Measurements from ENCODE around the gene ZNF219. TPM values are rescaled to one million over a fixed set of nuclear protein-coding genes. Genes with fewer than 3 reads are reported as not detected.

Gene ZNF219
- total and polyA plus RNA-seq, 2 of the 13 experiments (the other 11 are each of a cell fraction or from before 2014, with no cell fraction given) = 34.5 to 36.6 TPM

DNA sequence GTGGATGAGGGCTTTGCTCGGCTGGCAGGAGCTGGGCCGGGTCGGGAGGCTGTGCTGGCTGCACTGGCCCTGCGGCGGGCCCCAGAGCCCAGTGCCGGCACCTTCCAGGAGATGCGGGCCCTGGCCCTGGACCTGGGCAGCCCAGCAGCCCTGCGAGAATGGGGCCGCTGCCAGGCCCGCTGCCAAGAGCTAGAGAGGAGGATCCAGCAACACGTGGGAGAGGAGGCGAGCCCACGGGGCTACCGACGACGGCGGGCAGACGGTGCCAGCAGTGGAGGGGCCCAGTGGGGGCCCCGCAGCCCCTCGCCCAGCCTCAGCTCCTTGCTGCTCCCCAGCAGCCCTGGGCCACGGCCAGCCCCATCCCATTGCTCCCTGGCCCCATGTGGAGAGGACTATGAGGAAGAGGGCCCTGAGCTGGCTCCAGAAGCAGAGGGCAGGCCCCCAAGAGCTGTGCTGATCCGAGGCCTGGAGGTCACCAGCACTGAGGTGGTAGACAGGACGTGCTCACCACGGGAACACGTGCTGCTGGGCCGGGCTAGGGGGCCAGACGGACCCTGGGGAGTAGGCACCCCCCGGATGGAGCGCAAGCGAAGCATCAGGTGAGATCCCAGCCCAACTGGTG lies 16.8 kb downstream of the ZNF219 start:
- H3K79me2 ChIP-seq (ENCODE audit: insufficient read depth, low read length) = no peaks in the 10 kb centered on the region
- TF ChIP-seq RBM22 (optimal IDR thresholded peaks at IDR 0.05; ENCODE audit: low read length) = no peak
- TF ChIP-seq ZSCAN29 (CRISPR knock-in tag; conservative IDR thresholded peaks at IDR 0.05) = no peak
- TF ChIP-seq AGO1 (IDR thresholded peaks at IDR 0.05; ENCODE audit: low read depth, low read length, poor library complexity, severe bottlenecking) = no peak
- no peak for TF ChIP-seq ZNF780A (CRISPR knock-in tag; IDR thresholded peaks at IDR 0.05)
- TF ChIP-seq ZNF687 (CRISPR knock-in tag; IDR thresholded peaks at IDR 0.05) = 0 out of 2 replicates have a peak, but pooled peaks have one; percentile 20
- peak; percentile 65 for TF ChIP-seq RBFOX2 (IDR thresholded peaks at IDR 0.05; ENCODE audit: low read depth, low read length)
- TF ChIP-seq, protein P1, sequence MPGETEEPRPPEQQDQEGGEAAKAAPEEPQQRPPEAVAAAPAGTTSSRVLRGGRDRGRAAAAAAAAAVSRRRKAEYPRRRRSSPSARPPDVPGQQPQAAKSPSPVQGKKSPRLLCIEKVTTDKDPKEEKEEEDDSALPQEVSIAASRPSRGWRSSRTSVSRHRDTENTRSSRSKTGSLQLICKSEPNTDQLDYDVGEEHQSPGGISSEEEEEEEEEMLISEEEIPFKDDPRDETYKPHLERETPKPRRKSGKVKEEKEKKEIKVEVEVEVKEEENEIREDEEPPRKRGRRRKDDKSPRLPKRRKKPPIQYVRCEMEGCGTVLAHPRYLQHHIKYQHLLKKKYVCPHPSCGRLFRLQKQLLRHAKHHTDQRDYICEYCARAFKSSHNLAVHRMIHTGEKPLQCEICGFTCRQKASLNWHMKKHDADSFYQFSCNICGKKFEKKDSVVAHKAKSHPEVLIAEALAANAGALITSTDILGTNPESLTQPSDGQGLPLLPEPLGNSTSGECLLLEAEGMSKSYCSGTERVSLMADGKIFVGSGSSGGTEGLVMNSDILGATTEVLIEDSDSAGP (CRISPR knock-in tag; IDR thresholded peaks at IDR 0.05; ENCODE audit: borderline replicate concordance) = peak; percentile 34; the same call in 1 of the 2 replicates
- TF ChIP-seq KAT2B (IDR thresholded peaks at IDR 0.05; ENCODE audit: borderline replicate concordance, low read depth, low read length) = no peak
- TF ChIP-seq CHCHD3 (CRISPR knock-in tag; IDR thresholded peaks at IDR 0.05) = no peak
- peak; percentile 91 for TF ChIP-seq AGO2 (optimal IDR thresholded peaks at IDR 0.05; ENCODE audit: low read depth, low read length)
- peak in 1 of 2 experiments; percentile 7; a peak in 1 of 4 replicates for TF ChIP-seq POLR2A (IDR thresholded peaks at IDR 0.05; ENCODE audit: insufficient read depth in 1 of 2, low read depth in 2 of 2, low read length in 2 of 2)
- TF ChIP-seq ZBTB39 (CRISPR knock-in tag; IDR thresholded peaks at IDR 0.05) = no peak
- no peak overlapping the region for H2AFZ ChIP-seq (ENCODE audit: low read length)
- ATAC-seq = peak; percentile 6
- BruUV-seq (replicated peaks) = no TSS peak
- H3K27ac ChIP-seq (ENCODE audit: extremely low read length, insufficient read depth, low read length) = no peak overlapping the region
- no peak overlapping the region for H3K9ac ChIP-seq (ENCODE audit: insufficient read depth, low read depth, low read length)
- peaks cover 49 to 84% of the 10 kb centered on the region in 2 experiments for H3K36me3 ChIP-seq (replicated peaks in 1 of 2; ENCODE audit: control insufficient read depth in 1 of 2, insufficient read depth in 2 of 2, low read length in 2 of 2)
- no peaks in the 10 kb centered on the region for H4K20me1 ChIP-seq (ENCODE audit: insufficient read depth, low read length)
- no peak for DNase-seq (ENCODE audit: low spot score)
- in situ Hi-C loops (cut with HindIII; ENCODE audit: extremely low pct_ligation_motif_present, low pct_unique_long_range_greater_than_20kb) (no loop called here), intact Hi-C loops (cut with micrococcal nuclease; ENCODE audit: unreplicated experiment) (no loop called here)
- H3K4me2 ChIP-seq (ENCODE audit: low read depth, low read length) = no peak overlapping the region
- H3K9me3 ChIP-seq (ENCODE audit: low read length) = no peaks in the 10 kb centered on the region
- ChIA-PET POLR2A (interaction anchor here (1.1 to 4.2 kb wide), 4 partner anchors 11 to 67 kb away, joined by 4 to 47 read pairs (median 10); partner anchors contain the start of genes ARHGEF40 and ZNF219), CTCF (ENCODE audit: low intra/inter-chr PET ratio, low total read pairs) (no interaction called here)
- WGBS (ENCODE audit: low lambda C conversion rate) = 90% methylated on average over 18 of the region's 30 CpGs
- no peaks in the 10 kb centered on the region for H3K27me3 ChIP-seq (ENCODE audit: control insufficient read depth in 1 of 2, insufficient read depth in 2 of 2, low read length in 2 of 2)
- no peak overlapping the region for H3K4me3 ChIP-seq (replicated peaks in 1 of 3; ENCODE audit: insufficient read depth in 1 of 3, low read depth in 2 of 3, low read length in 3 of 3)
- FAIRE-seq = no peak
- H3K4me1 ChIP-seq (ENCODE audit: insufficient read depth, low read length) = peaks cover 22% of the 10 kb centered on the region

Measured in HepG2 (cell line).